Activated T-cell treated with anti-CD3 and anti-CD28 coated beads, Interleukin-2, amount 50 U/mL, for 72 hours (primary cell): ENCODE results near the gene LSM10. TPM values are rescaled to one million over a fixed set of nuclear protein-coding genes. Genes with fewer than 3 reads are reported as not detected.

Experiments
- ATAC-seq, 2 donors: fragments of 150-1000 bp; cut with Tn5 transposase; replicated peaks in 1 of 2; 2 replicates each; pipeline ENCODE4 v1.10.0; 2021; ENCODE audit warnings: moderate library complexity in 2 of 2, mild to moderate bottlenecking in 1 of 2
- DNase-seq, 2 donors: peaks; one replicate each; pipeline ENCODE4 v3.0.0; 2021 to 2022; ENCODE audit warnings: mixed read lengths in 1 of 2
- H3K27ac Mint-ChIP-seq: one replicate; pipeline ENCODE4 v1.8.0; 2022; ENCODE audit warnings: mild to moderate bottlenecking, moderate library complexity, mixed read lengths
- H3K27me3 Mint-ChIP-seq: one replicate; pipeline ENCODE4 v1.8.0; 2022; ENCODE audit warnings: low read depth, mixed read lengths
- H3K36me3 Mint-ChIP-seq, 2 donors: one replicate each; pipeline ENCODE4 v1.8.0; 2022; ENCODE audit warnings: mixed read lengths in 2 of 2, mild to moderate bottlenecking in 1 of 2; ENCODE audit not compliant: insufficient read depth in 2 of 2
- H3K4me1 Mint-ChIP-seq: one replicate; pipeline ENCODE4 v1.8.0; 2022; ENCODE audit warnings: low read depth, mixed read lengths
- H3K4me3 Mint-ChIP-seq, 2 donors: one replicate each; pipeline ENCODE4 v1.8.0; 2022; ENCODE audit warnings: mild to moderate bottlenecking in 2 of 2, mixed read lengths in 2 of 2, moderate library complexity in 2 of 2
- H3K9me3 Mint-ChIP-seq, 2 donors: one replicate each; pipeline ENCODE4 v1.8.0; 2022; ENCODE audit warnings: mixed read lengths in 2 of 2
- total RNA-seq, 2 donors: library from RNA; stranded (reverse); gene quantifications; one replicate each; pipeline ENCODE4 v1.2.3, GENCODE V29; 2022

LSM10 gene
- total RNA-seq, 2 donors from 2014 or later, result 56.5 to 66.2 TPM

GRCh38 chr1:36369061-36369861, 28.4 kb downstream of the LSM10 start:
- H3K36me3 Mint-ChIP-seq, result peaks cover 2 to 11% of the 10 kb centered on the region in 2 donors
- peaks cover 77% of the 10 kb centered on the region for H3K4me1 Mint-ChIP-seq
- peak; percentile 22 to 38 for ATAC-seq
- no peak overlapping the region for H3K27ac Mint-ChIP-seq
- no peaks in the 10 kb centered on the region for H3K27me3 Mint-ChIP-seq
- DNase-seq, result peak; percentile 81 to 84
- H3K9me3 Mint-ChIP-seq, result no peaks in the 10 kb centered on the region
- H3K4me3 Mint-ChIP-seq, result no peak overlapping the region

- Mint-ChIP-seq H3K27me3 (no peaks in the 10 kb centered on the region), H3K4me3 (no peak overlapping the region), H3K27ac (peak overlapping the region; percentile 90), H3K4me1 (peaks cover 62% of the 10 kb centered on the region), H3K36me3 (peaks cover 2 to 13% of the 10 kb centered on the region in 2 donors), H3K9me3 (no peaks in the 10 kb centered on the region)
- ATAC-seq, result no peak
- DNase-seq, result no peak
These were observed 29.9 kb downstream of the LSM10 start for GRCh38 chr1:36367798-36368197.

GRCh38 chr1:36367066-36367465, 30.6 kb downstream of the LSM10 start:
- Mint-ChIP-seq H3K27me3 (no peaks in the 10 kb centered on the region), H3K27ac (peak overlapping the region; percentile 90), H3K4me1 (peaks cover 56% of the 10 kb centered on the region), H3K4me3 (no peak overlapping the region), H3K36me3 (peaks cover 4 to 15% of the 10 kb centered on the region in 2 donors), H3K9me3 (no peaks in the 10 kb centered on the region)
- ATAC-seq, result no peak
- no peak for DNase-seq

- Mint-ChIP-seq H3K4me3 (peak overlapping the region; percentile 13 to 31), H3K36me3 (peaks cover 4 to 18% of the 10 kb centered on the region in 2 donors), H3K27ac (peak overlapping the region; percentile 86), H3K27me3 (no peaks in the 10 kb centered on the region), H3K4me1 (peaks cover 55% of the 10 kb centered on the region), H3K9me3 (no peaks in the 10 kb centered on the region)
- peak; percentile 40 to 45 for DNase-seq
- peak; percentile 76 to 82 for ATAC-seq
These were observed 31.5 kb downstream of the LSM10 start for GRCh38 chr1:36366091-36366661.

- no peak for ATAC-seq
These were observed 32.3 kb downstream of the LSM10 start for GRCh38 chr1:36365381-36365780.

GRCh38 chr1:36359911-36360550, 37.7 kb downstream of the LSM10 start:
- no peaks in the 10 kb centered on the region for H3K9me3 Mint-ChIP-seq
- H3K4me3 Mint-ChIP-seq, result peak overlapping the region in 1 of 2 donors; percentile 2
- ATAC-seq (peak; percentile 40 to 89), DNase-seq (peak in 1 of 2 donors; percentile 17)
- H3K4me1 Mint-ChIP-seq, result peaks cover 14% of the 10 kb centered on the region
- peaks cover 9 to 23% of the 10 kb centered on the region in 2 donors for H3K36me3 Mint-ChIP-seq
- H3K27ac Mint-ChIP-seq, result peak overlapping the region; percentile 25
- no peaks in the 10 kb centered on the region for H3K27me3 Mint-ChIP-seq

More at GRCh38 chr1:36365381-36365780, 32.3 kb downstream of the LSM10 start:
- no peaks in the 10 kb centered on the region for H3K27me3 Mint-ChIP-seq
- H3K4me3 Mint-ChIP-seq, result no peak overlapping the region
- no peaks in the 10 kb centered on the region for H3K9me3 Mint-ChIP-seq
- peaks cover 54% of the 10 kb centered on the region for H3K4me1 Mint-ChIP-seq
- no peak for DNase-seq
- H3K36me3 Mint-ChIP-seq, result peaks cover 4 to 18% of the 10 kb centered on the region in 2 donors
- H3K27ac Mint-ChIP-seq, result peak overlapping the region; percentile 86

GRCh38 chr1:36359383-36359782, 38.3 kb downstream of the LSM10 start:
- DNase-seq, result no peak
- Mint-ChIP-seq H3K27ac (peak overlapping the region; percentile 31), H3K27me3 (no peaks in the 10 kb centered on the region), H3K9me3 (no peaks in the 10 kb centered on the region), H3K36me3 (peaks cover 9 to 23% of the 10 kb centered on the region in 2 donors), H3K4me1 (peaks cover 13% of the 10 kb centered on the region), H3K4me3 (peak overlapping the region in 1 of 2 donors; percentile 2)
- no peak for ATAC-seq

- ATAC-seq (no peak), DNase-seq (no peak)
- peaks cover 13% of the 10 kb centered on the region for H3K4me1 Mint-ChIP-seq
- H3K27me3 Mint-ChIP-seq, result no peaks in the 10 kb centered on the region
- H3K4me3 Mint-ChIP-seq, result no peak overlapping the region
- H3K36me3 Mint-ChIP-seq, result peaks cover 12 to 24% of the 10 kb centered on the region in 2 donors
- no peak overlapping the region for H3K27ac Mint-ChIP-seq
- H3K9me3 Mint-ChIP-seq, result no peaks in the 10 kb centered on the region
These were observed 39.1 kb downstream of the LSM10 start for GRCh38 chr1:36358514-36359084.

- H3K9me3 Mint-ChIP-seq, result no peaks in the 10 kb centered on the region
- H3K4me1 Mint-ChIP-seq, result peaks cover 30% of the 10 kb centered on the region
- DNase-seq (no peak), ATAC-seq (no peak)
- H3K27ac Mint-ChIP-seq, result no peak overlapping the region
- no peak overlapping the region for H3K4me3 Mint-ChIP-seq
- H3K27me3 Mint-ChIP-seq, result no peaks in the 10 kb centered on the region
- peaks cover 10 to 19% of the 10 kb centered on the region in 2 donors for H3K36me3 Mint-ChIP-seq
These were observed 41.9 kb downstream of the LSM10 start for GRCh38 chr1:36355811-36356210.

GRCh38 chr1:36354486-36354885, 43.2 kb downstream of the LSM10 start:
- no peak for ATAC-seq
- H3K4me1 Mint-ChIP-seq, result peaks cover 32% of the 10 kb centered on the region
- no peak overlapping the region for H3K27ac Mint-ChIP-seq
- no peaks in the 10 kb centered on the region for H3K27me3 Mint-ChIP-seq
- no peak for DNase-seq
- no peaks in the 10 kb centered on the region for H3K9me3 Mint-ChIP-seq
- peaks cover 6 to 13% of the 10 kb centered on the region in 2 donors for H3K36me3 Mint-ChIP-seq
- no peak overlapping the region for H3K4me3 Mint-ChIP-seq

GRCh38 chr1:36352910-36353878, 44.5 kb downstream of the LSM10 start:
- Mint-ChIP-seq H3K4me1 (peaks cover 25% of the 10 kb centered on the region), H3K9me3 (no peaks in the 10 kb centered on the region), H3K36me3 (peaks cover 3 to 15% of the 10 kb centered on the region in 2 donors), H3K27me3 (no peaks in the 10 kb centered on the region), H3K4me3 (no peak overlapping the region), H3K27ac (no peak overlapping the region)
- ATAC-seq (no peak), DNase-seq (no peak)
